Mononuclear cell (primary cell): ENCODE results near the gene GGT6. TPM values are rescaled to one million over a fixed set of nuclear protein-coding genes. Genes with fewer than 3 reads are reported as not detected.

ENCODE experiments used
- H3K27me3 ChIP-seq: 2 replicates; pipeline ENCODE4 v1.6.0; 2011; ENCODE audit warnings: low read length, control low read depth; ENCODE audit not compliant: insufficient read depth
- H3K4me1 ChIP-seq: 2 replicates; pipeline ENCODE4 v1.5.1; 2011; ENCODE audit warnings: mild to moderate bottlenecking, low read length, control low read depth; ENCODE audit not compliant: insufficient read depth
- H3K4me3 ChIP-seq: 2 replicates; pipeline ENCODE4 v1.5.1; 2011; ENCODE audit warnings: mild to moderate bottlenecking, low read length, moderate library complexity
- H3K9me3 ChIP-seq: 2 replicates; pipeline ENCODE4 v1.5.1; 2011; ENCODE audit warnings: low read depth, mild to moderate bottlenecking, control low read depth, low read length
- total RNA-seq: library from RNA; depleted of rRNA; stranded (reverse); fragments of >200 nt; gene quantifications from one replicate; pipeline ENCODE4 v1.2.3, GENCODE V29; 2012

Gene GGT6
- total RNA-seq, 1 donor, result not detected

- Histone ChIP-seq H3K9me3 (no peaks in the 10 kb centered on the region), H3K27me3 (no peaks in the 10 kb centered on the region), H3K4me3 (peak within 1 kb of the TSS; percentile 82), H3K4me1 (peaks cover 21% of the 10 kb centered on the region)
Observed at GRCh38 chr17:4554997-4555799, 5.2 kb downstream of the GGT6 start, which contains the start of gene MYBBP1A. TSS of gene MYBBP1A (minus strand) at chr17:4555384. CDS start at chr17:4555324, 60 bp downstream.

- Histone ChIP-seq H3K9me3 (no peaks in the 10 kb centered on the region), H3K4me1 (peaks cover 21% of the 10 kb centered on the region), H3K4me3 (peak overlapping the region; percentile 82), H3K27me3 (no peaks in the 10 kb centered on the region)
Observed at GRCh38 chr17:4554441-4554996, 5.9 kb downstream of the GGT6 start.

DNA sequence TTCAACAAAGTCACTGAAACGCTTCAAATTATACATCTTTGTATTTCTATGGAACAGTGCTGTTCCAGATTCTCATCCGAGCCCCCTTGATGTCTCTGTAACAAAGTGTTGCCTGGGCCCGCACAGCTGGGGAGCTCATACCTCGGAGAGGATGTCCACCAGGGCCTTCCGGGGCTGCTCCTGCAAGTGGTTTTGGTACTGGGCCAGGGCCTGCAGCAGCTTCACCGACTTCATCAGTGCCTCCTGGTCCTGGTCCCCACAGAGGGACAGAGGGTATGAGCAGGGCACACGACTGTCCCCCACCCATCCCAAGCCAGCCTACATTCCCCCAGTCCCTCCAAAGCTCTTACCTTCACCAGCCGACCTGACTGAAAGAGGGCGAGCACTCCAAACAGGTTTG is 6.7 kb downstream of the GGT6 start:
- Histone ChIP-seq H3K27me3 (no peaks in the 10 kb centered on the region), H3K4me1 (peaks cover 21% of the 10 kb centered on the region), H3K9me3 (no peaks in the 10 kb centered on the region), H3K4me3 (no peak overlapping the region)

GRCh38 chr17:4551796-4552525 is 8.4 kb downstream of the GGT6 start:
- Histone ChIP-seq H3K27me3 (no peaks in the 10 kb centered on the region), H3K4me1 (peaks cover 21% of the 10 kb centered on the region), H3K4me3 (no peak overlapping the region), H3K9me3 (no peaks in the 10 kb centered on the region)

- no peak overlapping the region for H3K4me3 ChIP-seq
- peaks cover 20% of the 10 kb centered on the region for H3K4me1 ChIP-seq
- no peaks in the 10 kb centered on the region for H3K9me3 ChIP-seq
- no peaks in the 10 kb centered on the region for H3K27me3 ChIP-seq
Observed at GRCh38 chr17:4551141-4551540, 9.2 kb downstream of the GGT6 start.

DNA sequence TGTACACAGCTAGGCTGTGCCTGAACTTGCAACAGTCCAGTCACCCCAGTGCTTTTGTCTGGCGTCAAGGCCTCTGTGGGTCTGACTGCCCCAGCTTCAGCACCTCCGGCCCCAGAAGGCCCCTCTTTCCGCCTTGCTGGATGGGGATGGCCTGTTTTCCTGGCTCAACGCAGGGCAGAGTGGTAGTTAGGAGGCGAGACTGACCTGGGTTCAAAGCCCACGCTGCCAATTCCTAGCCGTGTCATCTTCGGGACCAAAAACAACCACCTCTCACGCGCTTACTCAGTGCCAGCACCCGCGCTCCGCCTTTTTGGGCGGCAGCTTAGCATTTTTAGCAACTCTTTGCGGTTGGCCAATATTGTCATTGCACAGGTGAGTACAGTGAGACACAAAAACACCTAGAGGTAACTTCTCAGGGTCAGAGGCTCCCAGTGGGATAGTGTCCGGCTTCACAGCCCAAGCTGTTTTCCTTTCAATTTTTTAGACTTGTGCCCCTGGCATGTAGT is 9.8 kb downstream of the GGT6 start:
- Histone ChIP-seq H3K9me3 (no peaks in the 10 kb centered on the region), H3K4me3 (no peak overlapping the region), H3K27me3 (no peaks in the 10 kb centered on the region), H3K4me1 (peaks cover 14% of the 10 kb centered on the region)

DNA sequence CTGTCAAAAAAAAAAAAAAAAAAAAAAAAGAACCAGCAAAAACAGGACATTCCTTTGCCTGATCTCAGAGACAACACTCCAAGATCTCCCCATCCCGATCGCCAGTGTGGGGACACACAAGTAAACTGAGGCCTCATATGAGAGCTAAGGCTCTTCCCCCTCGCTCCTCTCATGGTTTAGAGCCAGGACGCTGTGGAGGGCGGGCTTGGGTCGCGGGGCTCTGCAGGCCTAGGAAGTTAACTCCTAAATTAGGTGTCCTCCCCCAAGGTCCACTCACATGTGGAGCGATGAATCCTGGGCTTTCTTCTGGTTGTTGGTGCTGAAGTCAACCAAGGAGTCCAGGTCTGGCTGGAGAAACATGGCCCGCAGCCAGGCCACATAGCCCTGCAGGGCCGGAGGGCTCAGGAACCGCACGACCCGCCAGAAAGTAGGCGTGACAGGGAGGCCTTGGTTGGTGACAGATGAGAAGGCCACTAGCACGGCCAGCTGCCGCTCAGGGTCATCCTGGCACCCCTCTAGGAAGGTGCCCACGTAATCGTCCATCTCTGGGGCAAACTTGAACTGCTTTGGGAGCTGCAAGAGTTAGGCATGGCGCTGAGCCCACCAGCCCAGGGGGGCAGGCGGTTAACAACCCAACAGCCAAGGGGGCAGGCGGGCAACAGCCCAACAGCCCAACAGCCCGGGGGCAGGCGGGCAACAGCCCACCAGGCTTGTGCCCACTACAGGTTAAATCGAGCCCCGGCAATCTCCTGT is 10.4 kb downstream of the GGT6 start:
- no peaks in the 10 kb centered on the region for H3K27me3 ChIP-seq
- H3K9me3 ChIP-seq, result no peaks in the 10 kb centered on the region
- no peak overlapping the region for H3K4me3 ChIP-seq
- H3K4me1 ChIP-seq, result peaks cover 13% of the 10 kb centered on the region

GRCh38 chr17:4548721-4549531 is 11.5 kb downstream of the GGT6 start:
- H3K27me3 ChIP-seq, result no peaks in the 10 kb centered on the region
- no peaks in the 10 kb centered on the region for H3K9me3 ChIP-seq
- H3K4me3 ChIP-seq, result no peak overlapping the region
- peaks cover 3% of the 10 kb centered on the region for H3K4me1 ChIP-seq

DNA sequence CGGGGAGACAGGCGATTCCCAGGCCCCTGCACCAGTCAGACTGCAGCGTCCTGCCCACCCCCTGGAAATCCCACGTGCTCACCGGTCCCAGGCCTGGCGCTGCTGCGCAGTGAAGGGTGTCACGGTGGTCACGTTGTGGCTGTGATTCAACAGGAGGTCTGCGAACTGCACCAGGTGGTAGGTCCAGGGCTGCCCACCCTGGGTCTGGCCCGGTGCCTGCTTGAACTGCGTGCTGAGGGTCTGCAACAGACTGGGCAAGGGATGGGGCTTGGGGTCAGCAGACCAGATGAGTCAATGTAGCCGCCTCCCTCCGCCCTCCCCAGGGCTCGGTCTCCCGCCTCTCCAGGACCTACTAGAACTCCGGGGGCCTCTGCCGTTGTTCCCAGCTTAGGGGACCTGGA is 12.3 kb downstream of the GGT6 start:
- H3K9me3 ChIP-seq, result no peaks in the 10 kb centered on the region
- no peaks in the 10 kb centered on the region for H3K27me3 ChIP-seq
- no peak overlapping the region for H3K4me3 ChIP-seq
- no peaks in the 10 kb centered on the region for H3K4me1 ChIP-seq

DNA sequence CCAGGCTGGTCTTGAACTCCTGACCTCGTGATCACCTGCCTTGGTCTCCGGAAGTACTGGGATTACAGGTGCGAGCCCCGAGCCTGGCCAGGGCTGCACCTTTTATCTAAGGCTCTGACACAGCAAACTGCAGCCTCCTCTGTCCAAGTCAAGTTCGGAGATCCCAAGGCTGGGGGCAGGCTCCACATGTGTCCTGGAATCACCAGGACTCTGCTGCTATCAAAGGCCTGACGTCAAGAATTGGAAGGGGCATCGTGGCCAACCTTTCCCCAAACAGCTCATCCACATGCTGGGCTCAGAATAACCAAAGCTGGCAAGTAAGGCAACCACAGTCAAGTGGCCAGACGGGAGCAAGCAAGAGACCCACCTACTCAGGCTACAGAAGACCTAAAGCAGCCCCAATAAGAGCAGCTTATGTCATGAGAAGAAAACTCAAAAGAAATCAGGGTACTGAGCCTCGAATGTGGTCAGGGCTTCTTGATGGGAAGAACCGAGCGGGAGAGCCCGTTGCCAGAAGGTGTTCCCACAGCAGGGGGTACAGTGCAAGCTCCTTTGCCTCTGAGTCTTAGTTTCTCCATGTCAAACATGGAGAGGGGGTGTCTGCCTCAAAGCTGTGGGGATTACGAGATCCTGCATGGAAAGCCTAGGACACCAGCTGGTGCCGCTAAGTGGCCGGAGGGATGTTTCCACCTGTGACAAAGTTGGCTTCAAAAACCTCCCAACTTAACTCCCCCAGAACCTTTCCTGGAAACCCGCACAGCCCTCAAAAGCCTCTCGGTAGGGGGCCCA is 13.1 kb downstream of the GGT6 start:
- H3K9me3 ChIP-seq, result no peaks in the 10 kb centered on the region
- no peaks in the 10 kb centered on the region for H3K27me3 ChIP-seq
- no peak overlapping the region for H3K4me3 ChIP-seq
- no peaks in the 10 kb centered on the region for H3K4me1 ChIP-seq

GRCh38 chr17:4545217-4545951 is 15.0 kb downstream of the GGT6 start:
- Histone ChIP-seq H3K27me3 (no peaks in the 10 kb centered on the region), H3K4me1 (no peaks in the 10 kb centered on the region), H3K9me3 (no peaks in the 10 kb centered on the region), H3K4me3 (no peak overlapping the region)

GRCh38 chr17:4544951-4545216 is 15.5 kb downstream of the GGT6 start:
- no peak overlapping the region for H3K4me3 ChIP-seq
- H3K9me3 ChIP-seq, result no peaks in the 10 kb centered on the region
- no peaks in the 10 kb centered on the region for H3K27me3 ChIP-seq
- no peaks in the 10 kb centered on the region for H3K4me1 ChIP-seq
